ENCODE results near the gene HGS. TPM values are rescaled to one million over a fixed set of nuclear protein-coding genes. Genes with fewer than 3 reads are reported as not detected.

The HGS gene
- total and polyA plus RNA-seq, 2 of the 8 experiments (the other 6 are each of a cell fraction or from before 2014, with no cell fraction given) = 80.8 to 99.7 TPM

DNA sequence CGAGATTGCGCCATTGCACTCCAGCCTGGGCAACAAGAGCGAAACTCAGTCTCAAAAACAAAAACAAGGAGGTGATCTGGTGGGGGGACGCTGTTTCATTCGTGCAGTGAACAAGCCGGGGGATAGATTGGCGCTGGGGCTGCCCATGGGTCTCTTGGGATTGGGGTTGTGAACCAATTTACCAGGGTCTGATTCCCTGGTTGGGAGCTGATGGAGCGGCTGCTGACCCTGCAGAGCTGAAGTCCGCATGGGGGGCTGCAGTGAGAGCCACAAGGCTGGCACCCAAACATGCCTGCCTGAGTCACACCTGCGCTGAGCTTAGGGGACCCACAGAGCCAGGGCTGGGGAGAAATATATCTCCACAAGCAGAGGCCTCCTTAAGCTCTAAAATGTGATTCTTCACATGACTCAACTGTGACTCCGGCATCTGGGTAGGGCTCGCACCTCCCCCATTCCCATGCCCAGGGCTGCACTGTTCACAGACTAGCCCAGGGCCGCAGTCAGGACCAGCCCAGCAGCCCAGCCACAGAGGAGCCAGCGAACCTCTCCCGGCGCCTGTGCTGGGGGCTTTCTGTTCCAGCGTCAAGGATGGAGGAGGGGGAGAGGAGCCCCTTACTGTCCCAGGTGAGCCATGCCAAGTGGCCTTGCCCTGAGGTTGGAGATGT, 41.9 kb upstream of the HGS start:
- no peaks in the 10 kb centered on the region for H3K23me2 ChIP-seq (ENCODE audit: low read depth, low read length)
- CTCF ChIA-PET (ENCODE audit: partially characterized antibody) = no interaction called here
- no peak overlapping the region for H3K9ac ChIP-seq (replicated peaks in 1 of 4; ENCODE audit: extremely low read depth in 1 of 4, low read depth in 3 of 4, low read length in 3 of 4)
- no peaks in the 10 kb centered on the region for H3K79me2 ChIP-seq (ENCODE audit: control insufficient read depth in 1 of 2, insufficient read depth in 2 of 2, low read length in 2 of 2)
- H2BK15ac ChIP-seq (ENCODE audit: low read length) = no peak overlapping the region
- no peak overlapping the region for H2BK5ac ChIP-seq (ENCODE audit: low read depth, low read length)
- H2BK12ac ChIP-seq (ENCODE audit: low read depth, low read length) = no peak overlapping the region
- H4K91ac ChIP-seq (replicated peaks; ENCODE audit: insufficient read length, low read length) = no peak overlapping the region
- H3K14ac ChIP-seq (ENCODE audit: insufficient read length) = no peak overlapping the region
- H3K27ac ChIP-seq (ENCODE audit: low read depth, low read length) = no peak overlapping the region
- H3K27me3 ChIP-seq (replicated peaks in 1 of 4; ENCODE audit: control insufficient read depth in 3 of 4, extremely low read depth in 1 of 4, insufficient read depth in 3 of 4, low read length in 3 of 4) = peaks cover 0 to 2% (median under 1%) of the 10 kb centered on the region in 4 experiments; a peak in 1 of 7 replicates
- H2AFZ ChIP-seq (ENCODE audit: low read length) = no peak overlapping the region
- H4K8ac ChIP-seq (ENCODE audit: extremely low read depth, insufficient read depth, low read length) = no peak overlapping the region
- WGBS, 2 experiments (ENCODE audit: extremely low coverage in 1 of 2, insufficient coverage in 1 of 2, insufficient read length in 1 of 2, insufficient replicate concordance in 2 of 2, low coverage in 1 of 2, low lambda C conversion rate in 2 of 2, missing lambda C conversion rate in 1 of 2) = 91% methylated on average over 16 of the region's 17 CpGs; no CpG with 5 or more reads in 1 of the 2 experiments
- H4K5ac ChIP-seq (ENCODE audit: insufficient read length, low read depth, low read length) = no peak overlapping the region
- no peak overlapping the region for H2BK20ac ChIP-seq (ENCODE audit: low read length)
- H3K56ac ChIP-seq (replicated peaks; ENCODE audit: insufficient read length, low read depth, low read length) = no peak overlapping the region
- no peak overlapping the region for H3K23ac ChIP-seq (ENCODE audit: insufficient read length)
- H3K4ac ChIP-seq (replicated peaks; ENCODE audit: insufficient read length, low read depth, low read length) = no peak overlapping the region
- H3K4me1 ChIP-seq (replicated peaks in 1 of 4; ENCODE audit: control insufficient read depth in 3 of 4, insufficient read depth in 4 of 4, low read length in 3 of 4) = peaks cover 0 to under 1% (median 0%) of the 10 kb centered on the region in 4 experiments; a peak in 2 of 7 replicates
- H3K36me3 ChIP-seq (ENCODE audit: control insufficient read depth in 2 of 4, insufficient read depth in 4 of 4, low read length in 3 of 4) = peaks cover 0 to 3% (median 1%) of the 10 kb centered on the region in 4 experiments; a peak in 3 of 8 replicates
- no peaks in the 10 kb centered on the region for H4K20me1 ChIP-seq (replicated peaks in 1 of 2; ENCODE audit: control insufficient read depth in 1 of 2, insufficient read depth in 2 of 2, low read length in 2 of 2)
- H3K18ac ChIP-seq (ENCODE audit: extremely low read depth, low read length) = no peak overlapping the region
- H3K4me3 ChIP-seq (ENCODE audit: extremely low read depth in 1 of 4, insufficient read depth in 2 of 4, low read depth in 3 of 4, low read length in 4 of 4) = no peak overlapping the region
- H2AK5ac ChIP-seq (ENCODE audit: low read depth, low read length) = no peak overlapping the region
- H3K4me2 ChIP-seq (ENCODE audit: insufficient read depth in 1 of 2, low read depth in 2 of 2, low read length in 2 of 2) = no peak overlapping the region
- FAIRE-seq = no peak
- peaks cover 3% of the 10 kb centered on the region; the same call in 1 of the 2 replicates for H3K79me1 ChIP-seq (ENCODE audit: low read depth, low read length)
- H3K9me3 ChIP-seq (ENCODE audit: insufficient read depth in 2 of 2, low read depth in 1 of 2, low read length in 1 of 2) = no peaks in the 10 kb centered on the region
- no peak overlapping the region for H2BK120ac ChIP-seq (replicated peaks; ENCODE audit: low read depth, low read length)
- DNase-seq (ENCODE audit: low read depth in 1 of 2, low spot score in 2 of 2) = no peak
- POLR2A ChIA-PET (ENCODE audit: partially characterized antibody) = interaction anchor here (0.6 to 1.7 kb wide), 3 partner anchors 10 to 217 kb away, joined by 3 to 4 read pairs (median 3); no protein-coding TSS in a partner anchor
- TF ChIP-seq, protein P1, sequence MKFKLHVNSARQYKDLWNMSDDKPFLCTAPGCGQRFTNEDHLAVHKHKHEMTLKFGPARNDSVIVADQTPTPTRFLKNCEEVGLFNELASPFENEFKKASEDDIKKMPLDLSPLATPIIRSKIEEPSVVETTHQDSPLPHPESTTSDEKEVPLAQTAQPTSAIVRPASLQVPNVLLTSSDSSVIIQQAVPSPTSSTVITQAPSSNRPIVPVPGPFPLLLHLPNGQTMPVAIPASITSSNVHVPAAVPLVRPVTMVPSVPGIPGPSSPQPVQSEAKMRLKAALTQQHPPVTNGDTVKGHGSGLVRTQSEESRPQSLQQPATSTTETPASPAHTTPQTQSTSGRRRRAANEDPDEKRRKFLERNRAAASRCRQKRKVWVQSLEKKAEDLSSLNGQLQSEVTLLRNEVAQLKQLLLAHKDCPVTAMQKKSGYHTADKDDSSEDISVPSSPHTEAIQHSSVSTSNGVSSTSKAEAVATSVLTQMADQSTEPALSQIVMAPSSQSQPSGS (IDR thresholded peaks at IDR 0.05; ENCODE audit: low read length) = no peak
- TF ChIP-seq PHF8 (conservative IDR thresholded peaks at IDR 0.05; ENCODE audit: low read depth, low read length) = no peak
- no peak for TF ChIP-seq ZNF274 (IDR thresholded peaks at IDR 0.05; ENCODE audit: borderline replicate concordance, extremely low read depth, low read length)
- no peak for TF ChIP-seq SAP30 (IDR thresholded peaks at IDR 0.05; ENCODE audit: insufficient read depth, insufficient replicate concordance, low read length)
- TF ChIP-seq CTBP2 (IDR thresholded peaks at IDR 0.05; ENCODE audit: borderline replicate concordance, insufficient read depth, insufficient read length, low read length) = no peak
- no peak for TF ChIP-seq YY1 (IDR thresholded peaks at IDR 0.05; ENCODE audit: low read depth, low read length)
- TF ChIP-seq SUZ12 (IDR thresholded peaks at IDR 0.05; ENCODE audit: low read length) = no peak
- no peak for TF ChIP-seq TCF12 (IDR thresholded peaks at IDR 0.05; ENCODE audit: low read depth, low read length)
- no peak for TF ChIP-seq CHD2 (IDR thresholded peaks at IDR 0.05; ENCODE audit: low read length)
- no peak for TF ChIP-seq SIN3A (conservative IDR thresholded peaks at IDR 0.05 in 1 of 2, IDR thresholded peaks at IDR 0.05 in 1 of 2; ENCODE audit: low read depth in 1 of 2, low read length in 2 of 2)

All from H1 (cell line).